ENCODE measurements around the gene TXNDC2.
"Not testable (repeated sequence)": the region's sequence is repeated elsewhere in the genome, so short reads cannot be mapped to it uniquely, and the experiment has no call there.

TXNDC2 gene
- total RNA-seq = 0 reads per million in 3 experiments

DNA sequence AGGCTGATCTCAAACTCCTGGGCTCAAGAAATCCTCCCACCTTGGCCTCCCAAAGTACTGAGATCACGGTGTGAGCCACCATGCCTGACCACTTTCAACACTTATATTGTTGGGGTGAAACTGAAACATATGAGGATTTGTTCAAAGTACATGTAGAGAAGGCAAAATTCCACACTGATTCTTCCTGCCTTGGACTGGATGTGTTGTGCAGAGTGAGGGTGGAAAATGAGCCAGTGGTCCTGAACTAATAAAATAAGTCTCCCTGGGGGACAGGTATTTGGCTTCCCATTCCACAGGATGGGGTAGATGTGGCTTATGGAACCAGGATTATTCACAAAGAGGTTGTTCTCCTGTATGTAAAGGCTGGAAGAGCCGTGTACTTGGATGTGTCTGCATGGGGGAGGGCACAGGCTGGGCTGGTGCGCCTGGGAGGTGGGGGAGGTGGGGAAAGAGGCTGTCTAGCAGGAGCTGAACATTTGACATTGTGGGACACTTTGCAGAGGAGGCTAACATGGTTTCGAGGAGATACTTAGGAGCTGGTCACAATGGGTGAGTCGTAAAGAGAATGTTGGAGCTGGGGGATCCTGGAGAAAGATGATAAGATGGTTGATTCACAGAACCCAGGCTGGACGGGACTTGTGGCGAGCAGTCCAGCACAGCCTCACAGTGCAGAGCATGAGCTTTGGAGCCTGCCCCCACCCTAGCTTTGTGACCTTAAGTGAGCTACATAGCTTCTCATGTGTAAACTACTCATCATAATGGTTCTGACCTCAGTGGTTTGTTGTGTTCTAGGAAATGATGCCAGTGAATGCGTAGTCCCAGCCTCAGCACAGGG, at the start of gene TXNDC2:
Gene TXNDC2, plus strand, starts transcription at position 804 of the 835 bp plus-strand sequence. CDS start 708 bp downstream, outside the sequence.
- DNase-seq = no peak

DNA sequence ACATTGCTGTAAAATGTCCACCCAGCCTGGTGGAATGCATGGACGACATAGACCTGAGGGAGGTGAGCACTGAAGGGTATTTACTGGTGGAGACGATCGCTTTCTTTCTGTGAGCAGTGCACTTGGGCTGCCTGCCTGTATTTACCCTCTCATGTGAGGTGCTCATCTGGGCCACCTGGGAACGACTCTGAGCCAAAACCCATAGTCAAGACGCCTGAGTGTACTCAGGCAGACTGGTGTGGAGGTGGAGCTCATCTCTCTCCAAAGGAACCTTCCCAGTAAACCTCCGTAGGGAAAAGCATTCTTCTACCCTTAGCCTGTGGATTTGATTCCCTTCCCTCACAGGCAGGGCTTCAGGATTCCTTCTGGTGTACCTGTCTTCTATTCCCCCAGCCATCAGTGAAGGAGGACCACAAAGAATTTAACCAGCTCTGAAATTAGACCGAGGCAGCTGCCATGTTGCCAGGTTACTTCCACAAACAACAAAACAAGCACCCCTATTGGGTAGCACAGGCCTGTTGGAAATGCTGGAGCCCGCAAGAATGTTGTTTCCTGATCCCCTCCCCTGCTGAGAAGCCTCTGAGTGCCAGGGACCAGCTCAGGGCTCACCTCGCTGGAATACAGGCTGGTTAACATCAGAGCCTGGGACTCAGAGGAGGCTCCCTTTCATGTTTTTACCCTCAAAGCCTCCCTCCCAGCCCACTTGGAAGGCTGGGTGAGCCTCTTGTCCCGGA, 47.5 kb upstream of the TXNDC2 start:
- DNase-seq = no peak

DNA sequence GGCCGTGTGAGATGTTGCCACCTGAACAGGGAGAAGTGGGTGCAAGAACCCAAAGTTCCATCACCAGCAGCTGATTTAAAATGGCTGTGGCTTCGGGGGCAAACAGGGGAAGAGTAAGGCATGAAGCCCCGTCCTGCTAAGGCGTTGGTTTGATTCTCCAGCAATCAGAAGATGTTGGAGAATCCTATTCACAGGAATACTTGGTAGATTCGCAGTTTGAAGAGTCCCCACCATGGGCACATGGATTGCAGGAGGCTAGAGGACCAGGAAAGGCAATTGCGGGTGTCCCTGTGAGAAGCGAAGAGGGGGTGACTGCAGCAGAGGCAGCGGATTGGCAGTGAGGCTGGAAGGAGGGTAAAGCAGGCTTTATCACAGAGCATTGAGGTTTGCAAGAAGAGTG, 46.6 kb upstream of the TXNDC2 start:
- no peak for DNase-seq

DNA sequence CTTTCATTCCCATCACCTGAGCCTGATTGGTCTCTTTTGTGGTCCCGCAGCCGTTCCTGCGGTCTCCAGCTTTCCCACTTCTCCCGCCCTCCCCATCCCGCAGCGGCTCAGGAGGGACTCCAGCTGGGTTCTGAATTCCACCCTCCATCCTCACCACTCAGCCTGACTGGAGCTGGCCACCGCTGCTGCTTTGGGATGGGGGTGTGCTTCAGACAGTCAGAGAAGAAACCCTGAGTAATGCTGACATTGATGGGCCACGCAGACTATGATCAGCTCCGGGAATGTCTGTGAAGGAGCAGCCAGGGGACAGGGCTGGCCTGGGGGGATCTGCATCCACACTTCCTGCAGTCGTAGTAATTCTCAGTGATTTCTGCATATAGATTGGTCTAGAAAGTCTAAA, 45.9 kb upstream of the TXNDC2 start:
- no peak for DNase-seq

DNA sequence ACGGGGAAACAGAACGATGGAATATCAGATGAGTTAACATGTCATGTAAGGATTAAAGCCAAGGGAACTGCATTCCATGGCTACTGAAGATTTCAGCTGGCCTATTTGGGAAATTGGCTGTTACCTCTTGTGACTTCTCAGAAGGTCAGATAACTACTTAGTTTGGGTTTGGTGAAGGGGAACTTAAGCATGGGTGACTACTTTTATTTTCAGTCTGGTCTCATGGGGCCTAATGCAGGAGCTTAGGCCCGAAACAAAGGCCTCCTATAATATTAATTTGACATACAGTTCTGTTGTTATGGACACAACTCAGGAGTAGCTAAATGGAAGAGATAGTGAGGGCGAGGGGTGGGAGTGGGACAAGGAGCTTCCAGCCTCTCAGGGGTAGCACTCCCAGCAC, 44.0 kb upstream of the TXNDC2 start:
- no peak for DNase-seq

DNA sequence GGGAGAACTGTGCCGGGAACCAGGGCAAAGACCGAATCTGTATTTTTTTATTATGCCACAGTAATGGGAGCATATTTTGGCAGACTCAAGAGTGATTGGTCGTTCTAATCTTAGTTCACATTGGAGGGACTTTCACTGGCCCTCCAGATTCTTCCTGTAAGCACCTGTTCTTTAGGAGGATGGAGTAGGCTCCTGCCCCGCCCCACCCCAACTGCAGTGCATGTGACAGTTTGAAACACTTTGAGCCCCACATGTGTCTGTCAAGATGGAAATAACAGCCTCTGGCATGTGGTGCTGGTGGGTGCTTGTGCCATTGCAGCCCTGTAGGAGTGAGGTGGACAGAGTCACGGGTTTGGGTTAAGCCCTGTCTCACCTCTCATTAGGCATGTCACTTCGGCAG, 43.3 kb upstream of the TXNDC2 start:
- no peak for DNase-seq

DNA sequence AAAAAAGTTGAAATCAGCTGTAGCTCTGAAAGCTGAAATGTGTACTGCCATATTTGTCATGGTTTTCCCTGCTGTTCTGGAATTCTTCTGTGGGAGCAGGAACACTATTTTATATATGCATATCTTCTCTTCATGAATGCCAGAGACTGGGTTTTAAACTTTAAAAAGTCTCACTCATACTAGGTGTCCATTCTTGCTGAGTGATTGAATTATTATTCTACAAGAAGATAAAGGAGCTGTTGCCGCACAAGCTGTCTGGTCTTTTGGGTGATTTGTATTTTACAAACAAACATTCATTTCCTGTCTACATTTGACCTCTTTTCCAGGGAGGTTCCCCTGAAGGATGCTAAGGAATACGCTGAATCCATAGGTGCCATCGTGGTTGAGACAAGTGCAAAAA, 40.5 kb upstream of the TXNDC2 start:
- DNase-seq = no peak

DNA sequence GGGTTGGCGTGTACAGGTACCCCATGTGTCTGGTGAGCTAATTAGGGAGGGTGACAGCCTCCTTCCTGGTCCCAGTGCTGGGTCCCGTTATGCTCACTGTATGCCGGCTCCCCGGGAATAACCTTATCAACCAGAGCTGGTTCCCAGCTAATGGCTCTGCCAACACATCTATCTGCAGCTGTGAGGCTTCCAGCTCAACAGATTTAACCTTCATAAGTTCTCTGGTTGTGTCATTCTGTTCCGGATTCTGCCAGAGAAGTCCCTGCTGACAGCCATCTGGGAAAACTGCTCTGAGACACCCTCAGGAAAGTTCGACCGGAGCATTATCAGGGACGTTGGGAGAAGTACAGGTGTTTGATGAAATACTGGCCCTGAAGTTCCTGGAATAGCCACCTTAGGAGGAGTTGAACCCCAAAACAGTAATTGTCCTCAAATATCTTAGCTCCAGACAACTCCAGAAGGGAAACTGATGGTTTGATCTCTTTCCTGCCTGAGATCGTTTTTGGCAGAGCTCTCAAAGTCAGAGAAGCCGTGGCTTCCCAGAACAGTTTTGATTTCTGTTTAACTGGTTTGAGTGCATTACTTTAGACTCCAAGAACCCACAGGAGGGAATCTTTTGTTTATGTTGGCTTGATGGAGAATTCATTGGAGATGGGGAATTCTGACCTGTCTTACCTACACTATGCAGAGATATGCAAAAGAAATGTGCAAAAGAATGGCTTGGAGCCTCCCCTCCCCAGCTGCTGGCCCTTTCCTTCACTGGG, 39.4 kb upstream of the TXNDC2 start:
- no peak for DNase-seq

DNA sequence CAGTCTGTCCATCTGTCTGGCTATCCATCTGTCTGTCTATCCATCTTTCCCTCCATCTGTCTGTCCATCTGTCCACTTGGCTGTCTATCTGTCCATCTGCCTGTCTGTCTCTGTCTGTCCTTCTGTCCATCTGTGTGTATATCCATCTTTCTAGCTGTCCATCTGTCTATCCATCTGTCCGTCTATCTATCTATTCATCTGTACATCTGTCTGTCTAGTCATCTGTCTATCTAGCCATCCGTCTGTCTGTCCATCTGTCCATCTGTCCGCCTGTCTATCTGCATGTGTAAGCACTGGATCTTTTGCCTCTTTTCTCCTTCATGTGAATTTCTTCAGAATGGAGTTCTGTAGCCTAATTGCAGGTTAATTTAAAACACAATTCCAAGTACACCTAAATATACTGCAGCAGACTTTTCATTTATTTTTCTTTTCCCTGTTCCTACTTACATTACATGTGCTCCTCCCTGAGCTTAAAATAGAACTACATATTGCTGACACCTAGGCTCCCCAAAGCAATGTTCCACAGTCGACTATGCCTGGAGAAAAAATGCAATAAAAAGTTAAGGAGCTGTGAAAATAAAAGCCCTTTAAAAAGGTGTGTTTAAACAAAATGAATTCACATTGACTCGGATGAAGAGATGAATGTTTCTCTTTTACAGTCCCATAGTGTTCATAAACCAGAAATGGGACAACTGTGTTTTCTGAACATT, 37.4 kb upstream of the TXNDC2 start:
- no peak for DNase-seq

DNA sequence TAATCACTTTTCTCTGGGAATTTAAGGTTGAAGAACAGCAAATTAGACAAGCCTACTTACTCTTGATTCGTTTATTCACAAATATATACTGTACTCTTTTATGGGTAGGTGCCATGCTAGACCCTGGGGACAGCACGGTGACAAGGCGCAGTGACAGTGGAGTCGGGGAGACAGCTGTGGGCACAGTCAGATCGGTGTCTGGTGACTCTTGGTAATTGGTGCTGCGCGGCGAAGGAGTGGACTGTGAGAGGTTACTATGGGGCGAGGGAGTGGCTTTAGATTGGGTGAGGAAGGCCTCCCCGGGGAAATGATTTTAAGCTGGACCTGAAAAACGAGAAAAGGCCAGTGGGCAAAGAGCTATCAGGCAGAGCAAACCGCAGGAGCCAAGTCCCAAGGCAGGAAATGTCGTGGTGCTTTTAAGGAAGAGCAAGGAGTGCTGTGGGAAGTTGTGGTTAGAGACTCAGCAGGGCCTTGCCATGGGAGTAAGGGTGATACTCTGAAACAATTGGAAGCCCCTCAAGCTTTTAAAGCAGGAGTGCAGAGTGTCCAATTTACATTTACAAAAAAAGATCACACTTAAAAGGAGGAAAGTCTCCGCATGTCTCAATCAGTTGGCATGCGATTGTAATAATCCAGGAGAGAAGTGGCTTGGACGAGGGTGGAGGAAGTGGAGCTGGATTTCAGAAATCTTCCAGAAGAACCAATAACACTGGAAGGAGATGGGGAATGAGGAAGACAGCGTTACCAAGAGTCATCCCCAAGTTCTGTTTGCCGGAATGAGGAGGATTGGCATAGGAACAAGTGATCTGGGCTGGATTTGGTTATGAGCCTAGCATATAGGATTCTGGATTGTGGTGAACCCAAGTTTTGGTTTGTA, 36.1 kb upstream of the TXNDC2 start:
- DNase-seq = no peak

DNA sequence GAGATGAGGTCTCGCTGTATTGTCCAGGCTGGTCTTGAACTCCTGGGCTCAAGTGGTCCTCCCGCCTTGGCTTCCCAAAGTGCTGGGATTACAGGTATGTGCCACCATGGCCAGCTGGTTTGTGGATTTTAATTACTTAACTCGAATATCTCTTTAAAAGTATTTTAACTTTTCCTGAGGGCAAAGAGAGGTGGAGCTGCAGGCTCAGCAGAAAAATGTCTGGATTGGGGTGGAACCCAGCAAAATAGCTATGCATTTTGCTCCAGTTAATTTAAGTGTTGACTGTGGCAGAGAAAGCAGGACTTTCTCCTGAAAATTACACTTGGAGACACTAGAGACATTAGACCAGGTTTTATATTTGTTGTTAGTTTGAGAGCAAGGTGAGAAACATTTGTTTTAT, 35.5 kb upstream of the TXNDC2 start:
- no peak for DNase-seq

DNA sequence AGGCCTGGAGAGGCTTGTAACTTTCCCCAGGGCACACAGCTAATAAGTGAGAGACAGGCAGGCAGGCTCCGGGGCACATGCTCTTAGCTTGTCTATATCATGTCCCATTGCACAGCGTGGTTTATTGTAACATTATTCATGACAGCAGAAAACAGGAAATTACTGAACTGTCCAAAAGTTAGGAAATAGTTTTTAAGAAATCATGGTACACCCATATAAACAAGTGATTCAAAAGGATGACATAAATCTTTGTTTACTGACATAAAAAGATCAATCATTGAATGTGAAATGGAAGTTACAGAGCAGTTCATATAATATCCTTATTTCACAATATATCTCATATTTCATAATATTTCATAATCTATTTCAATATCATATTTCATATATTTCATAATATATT, 34.3 kb upstream of the TXNDC2 start:
- no peak for DNase-seq

DNA sequence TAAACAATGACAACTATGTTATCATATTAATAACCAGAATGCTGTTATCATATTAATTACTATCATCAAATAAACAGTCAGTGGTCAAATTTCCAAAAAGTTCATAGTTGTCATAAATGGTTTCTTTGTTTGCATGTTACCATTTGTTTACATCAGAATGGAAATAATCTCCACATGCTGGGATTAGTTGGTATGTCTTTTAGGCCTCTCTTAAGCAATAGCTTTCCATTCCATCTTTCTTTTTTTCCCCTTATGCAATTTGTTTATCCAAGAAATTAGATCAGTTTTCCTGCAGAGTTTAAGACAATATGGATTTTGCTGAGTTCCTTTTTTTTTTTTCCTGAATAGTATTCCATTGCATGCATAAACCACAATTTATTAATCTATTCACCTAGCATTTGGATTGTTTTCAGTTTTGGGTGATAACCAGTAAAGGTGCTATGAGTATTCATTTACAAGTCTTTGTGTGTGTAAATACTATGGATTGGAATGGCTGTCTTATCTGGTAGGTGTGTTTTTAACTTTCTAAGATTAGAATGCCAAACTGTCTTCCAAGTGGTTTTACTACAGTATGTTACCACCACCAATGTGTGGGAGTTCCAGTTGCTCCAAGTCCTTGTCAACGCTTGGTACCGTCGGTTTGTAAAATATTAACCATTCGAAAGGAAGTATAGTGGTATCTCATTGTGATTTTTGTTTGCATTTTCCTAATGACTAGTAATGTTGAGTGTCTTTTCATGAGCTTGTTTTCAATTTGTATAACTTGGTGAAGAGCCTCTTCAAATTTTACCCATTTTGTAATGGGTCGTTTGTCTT, 33.3 kb upstream of the TXNDC2 start:
- no peak for DNase-seq

DNA sequence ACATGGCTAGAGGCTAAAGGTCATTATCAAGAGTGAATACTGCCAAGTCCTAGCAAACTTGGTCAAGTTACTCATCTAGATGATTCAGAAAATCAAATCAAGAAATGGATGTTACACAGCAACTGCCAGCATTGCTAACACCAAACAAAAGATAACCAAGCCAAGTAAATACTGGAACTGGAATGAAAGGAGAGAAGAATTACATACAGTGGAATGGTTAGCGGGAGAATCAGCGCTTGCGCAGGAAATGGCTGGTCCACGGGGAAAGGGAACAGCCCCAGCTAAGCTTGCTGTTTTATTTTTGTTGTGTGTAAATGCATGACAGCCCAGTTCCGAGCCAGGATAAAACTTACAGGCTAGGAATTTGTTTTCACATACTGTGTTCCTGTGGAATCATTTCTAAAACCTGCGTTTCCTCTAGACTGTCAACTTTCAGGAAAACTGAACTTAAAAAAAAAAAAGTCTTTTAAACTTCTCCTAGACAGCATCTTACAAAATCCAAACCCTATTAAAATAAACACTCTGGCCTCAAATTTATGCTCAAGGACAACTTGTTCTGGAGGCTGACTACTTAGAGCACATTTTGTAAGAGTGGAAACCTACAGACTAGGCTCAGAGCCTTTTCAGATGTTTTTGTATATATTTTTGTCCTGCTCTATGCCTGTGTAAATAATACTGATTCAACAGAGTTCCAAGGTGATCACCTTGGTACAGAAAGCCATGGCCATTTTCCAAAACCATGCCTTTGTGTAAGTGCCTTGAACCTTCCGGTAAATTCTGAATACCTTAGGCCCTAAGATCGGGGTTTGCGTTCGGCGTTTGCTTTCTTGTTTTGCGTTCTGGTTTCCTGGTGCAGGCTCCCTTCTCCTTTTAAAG, 30.7 kb upstream of the TXNDC2 start:
- no peak for DNase-seq

DNA sequence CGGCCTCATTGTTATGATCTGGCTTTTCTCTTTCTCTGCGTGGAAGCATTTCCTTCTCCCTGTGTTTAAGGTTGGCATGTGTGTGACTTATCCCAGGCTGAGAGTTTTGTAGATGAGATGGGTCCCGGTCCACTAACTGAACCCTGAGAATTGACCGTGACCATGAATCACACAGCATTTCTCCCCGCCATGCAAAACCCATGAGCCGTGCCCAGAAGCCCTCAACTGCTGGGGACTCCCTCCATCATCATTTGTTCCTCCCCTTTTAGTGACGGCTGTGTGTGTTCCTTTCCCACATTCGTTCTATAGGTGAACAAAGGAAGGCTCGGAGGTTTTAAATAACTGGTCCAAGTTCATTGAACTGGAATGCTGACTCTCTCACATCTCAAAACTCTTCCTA, 30.1 kb upstream of the TXNDC2 start:
- no peak for DNase-seq

DNA sequence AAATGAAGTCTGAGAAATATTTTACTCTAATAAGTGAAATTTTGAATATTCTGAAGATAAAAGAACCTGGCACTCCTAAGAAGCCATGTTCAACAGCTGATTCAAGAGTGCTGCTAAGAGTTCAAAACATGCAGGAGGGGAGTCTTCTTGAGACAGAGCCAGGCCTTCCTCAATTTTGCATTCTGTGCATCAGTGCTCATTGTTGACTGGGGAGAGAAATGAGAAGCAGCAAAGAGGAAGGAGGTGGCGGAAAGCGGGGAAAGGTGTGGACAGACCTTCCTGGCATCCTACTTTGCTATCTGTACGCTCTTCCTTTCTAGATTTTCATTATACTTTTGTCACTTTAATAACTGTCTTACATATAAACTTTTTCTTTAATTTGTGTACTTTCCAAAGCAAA, 29.7 kb upstream of the TXNDC2 start:
- no peak for DNase-seq

DNA sequence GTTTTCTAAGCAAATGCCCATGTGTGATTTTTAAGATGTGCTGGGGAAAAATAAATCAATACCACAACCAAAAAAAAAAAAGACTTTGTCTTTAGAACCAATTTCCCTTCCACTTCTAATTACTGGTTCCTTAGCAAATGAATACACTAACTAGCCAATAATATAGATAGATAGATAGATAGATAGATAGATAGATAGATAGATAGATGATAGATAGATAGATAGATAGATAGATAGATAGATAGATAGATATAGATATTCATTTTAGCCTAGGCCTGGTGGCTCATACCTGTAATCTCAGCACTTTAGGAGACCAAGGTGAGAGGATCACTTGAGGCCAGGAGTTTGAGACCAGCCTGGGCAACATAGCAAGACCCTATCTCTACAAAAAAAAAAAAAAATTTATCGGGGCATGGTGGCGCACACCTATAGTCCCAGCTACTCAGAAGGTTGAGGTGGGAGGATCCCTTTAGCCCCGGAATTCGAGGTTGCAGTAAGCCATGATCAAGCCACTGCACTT, 28.2 kb upstream of the TXNDC2 start:
- DNase-seq = not testable (repeated sequence)

DNA sequence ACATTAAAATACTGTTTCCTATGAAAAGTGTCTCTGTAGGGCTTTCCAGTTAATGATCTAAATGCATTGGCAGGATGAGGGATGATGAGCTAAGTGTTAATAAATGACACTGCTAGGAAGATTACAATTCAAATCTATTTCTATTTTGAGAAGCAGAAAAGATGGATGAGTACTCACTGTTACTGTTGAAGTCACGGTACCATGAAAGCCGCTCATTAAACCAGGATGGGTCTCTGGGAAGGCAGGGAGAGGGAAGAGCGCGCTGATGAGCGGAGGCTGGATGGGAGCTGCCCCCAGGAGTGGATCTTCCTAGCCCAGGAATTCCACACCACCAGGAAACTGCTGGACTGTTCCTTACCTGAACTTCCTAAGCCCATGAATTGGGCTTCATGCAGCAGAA, 27.1 kb upstream of the TXNDC2 start:
- DNase-seq = no peak

DNA sequence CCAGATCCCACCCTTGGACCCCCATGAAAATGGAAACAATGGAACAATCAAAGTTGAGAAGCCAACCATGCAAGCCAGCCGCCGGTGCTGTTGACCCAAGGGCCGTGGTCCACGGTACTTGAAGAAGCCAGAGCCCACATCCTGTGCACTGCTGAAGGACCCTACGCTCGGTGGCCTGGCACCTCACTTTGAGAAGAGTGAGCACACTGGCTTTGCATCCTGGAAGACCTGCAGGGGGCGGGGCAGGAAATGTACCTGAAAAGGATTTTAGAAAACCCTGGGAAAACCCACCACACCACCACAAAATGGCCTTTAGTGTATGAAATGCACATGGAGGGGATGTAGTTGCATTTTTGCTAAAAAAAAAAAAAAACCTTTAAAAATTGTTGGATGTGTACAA, 26.5 kb upstream of the TXNDC2 start:
- DNase-seq = no peak

DNA sequence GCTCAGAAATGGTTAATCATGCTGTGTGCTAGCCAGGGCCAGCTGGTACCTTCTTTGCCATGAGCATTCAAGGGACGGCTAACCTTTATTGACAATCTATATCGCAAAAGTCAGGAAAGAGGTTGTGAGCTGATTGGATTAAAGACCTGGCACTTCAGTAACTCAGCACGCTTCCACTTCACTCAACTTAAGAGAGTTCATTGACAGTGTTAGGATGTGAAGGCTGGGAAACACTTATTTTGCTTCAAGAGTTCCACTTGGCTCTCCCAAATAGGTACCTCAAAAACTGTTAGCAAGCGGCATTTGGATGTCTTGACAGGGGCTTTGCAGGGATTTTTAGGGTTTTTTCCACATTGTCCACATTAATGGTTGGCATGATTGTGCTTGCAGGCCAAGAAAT, 25.1 kb upstream of the TXNDC2 start:
- DNase-seq = no peak

Measured in central memory CD4-positive, alpha-beta T cell (primary cell).